Measurements from ENCODE around the gene CHML.

CHML gene

DNA sequence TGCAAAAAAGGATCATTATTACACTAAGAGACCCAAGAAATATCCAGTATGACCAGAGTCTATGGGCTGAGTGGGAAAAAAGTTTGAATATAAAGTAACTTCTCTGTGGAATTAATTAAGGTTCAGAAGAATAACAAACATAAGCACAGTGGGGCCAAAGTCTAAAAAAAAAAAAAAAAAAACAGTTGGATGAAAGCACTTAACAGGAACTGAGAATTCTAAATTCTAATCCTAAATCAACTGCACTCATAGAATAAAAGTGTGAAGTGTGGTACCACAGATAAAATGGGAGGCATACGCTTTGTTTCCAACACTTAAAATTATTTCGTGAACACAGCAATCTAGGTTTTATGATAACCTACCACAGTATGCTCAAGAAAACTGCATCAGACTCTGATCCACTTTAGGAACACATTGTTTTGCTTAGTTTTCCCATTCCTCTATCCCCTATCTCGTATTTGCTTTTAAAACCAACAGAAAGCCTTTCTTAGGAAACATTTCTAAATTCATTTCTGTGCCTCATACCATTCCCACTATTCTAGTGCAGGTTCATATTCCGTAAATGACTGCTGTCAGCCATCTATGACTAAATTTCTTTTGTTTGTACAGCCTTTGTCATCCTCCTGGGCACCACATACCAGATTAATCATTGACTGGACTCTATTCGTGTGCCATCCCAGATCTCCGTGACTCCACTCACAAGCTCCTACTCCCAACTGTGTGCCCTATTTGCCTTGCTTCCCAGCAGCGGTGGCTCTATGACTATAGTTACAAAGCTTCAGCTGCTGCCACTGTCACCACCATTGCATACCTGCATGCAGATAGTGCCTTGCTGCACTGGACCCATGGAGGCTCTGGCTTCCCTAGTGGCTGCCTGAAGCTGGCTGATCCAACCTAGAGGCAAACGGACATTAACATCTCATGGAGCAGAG lies 24.9 kb downstream of the CHML start:
- no peak for DNase-seq (ENCODE audit: low spot score)

DNA sequence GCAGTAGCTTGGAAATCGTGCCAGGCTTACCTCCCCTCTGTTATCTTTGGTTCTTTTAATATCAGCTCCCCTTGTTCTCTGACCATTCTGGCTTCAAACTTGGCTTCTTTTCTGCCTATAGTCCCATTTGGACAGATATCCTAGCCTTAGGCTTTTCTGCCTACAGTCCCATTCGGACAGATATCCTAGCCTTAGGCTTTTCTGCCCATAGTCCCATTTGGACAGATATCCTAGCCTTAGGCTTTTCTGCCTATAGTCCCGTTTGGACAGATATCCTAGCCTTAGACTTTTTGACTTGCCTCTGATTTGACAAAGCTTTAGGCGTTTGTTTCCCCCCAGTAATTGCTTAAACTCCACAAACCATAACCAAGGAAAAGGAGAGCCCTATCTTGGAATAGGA lies 25.6 kb downstream of the CHML start:
- DNase-seq (ENCODE audit: low spot score), result no peak

DNA sequence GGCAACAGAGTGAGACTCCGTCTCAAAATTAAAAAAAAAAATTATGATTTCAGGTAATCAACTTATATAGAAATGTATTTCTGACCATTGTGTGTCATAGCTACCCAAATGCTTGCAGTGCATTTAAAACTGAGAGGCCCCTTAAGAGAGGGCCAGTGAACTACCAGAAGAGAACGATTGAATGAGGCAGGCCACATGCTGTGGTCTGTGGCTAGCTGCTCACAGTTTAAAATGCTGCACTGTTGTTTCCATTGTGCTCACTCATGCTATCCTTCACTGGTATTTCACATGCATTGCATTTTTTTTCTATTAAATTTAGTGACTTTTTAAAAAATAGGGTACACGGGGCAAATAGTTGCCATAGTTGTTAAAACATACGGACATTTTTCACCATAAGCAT lies 26.0 kb downstream of the CHML start:
- no peak for DNase-seq (ENCODE audit: low spot score)

DNA sequence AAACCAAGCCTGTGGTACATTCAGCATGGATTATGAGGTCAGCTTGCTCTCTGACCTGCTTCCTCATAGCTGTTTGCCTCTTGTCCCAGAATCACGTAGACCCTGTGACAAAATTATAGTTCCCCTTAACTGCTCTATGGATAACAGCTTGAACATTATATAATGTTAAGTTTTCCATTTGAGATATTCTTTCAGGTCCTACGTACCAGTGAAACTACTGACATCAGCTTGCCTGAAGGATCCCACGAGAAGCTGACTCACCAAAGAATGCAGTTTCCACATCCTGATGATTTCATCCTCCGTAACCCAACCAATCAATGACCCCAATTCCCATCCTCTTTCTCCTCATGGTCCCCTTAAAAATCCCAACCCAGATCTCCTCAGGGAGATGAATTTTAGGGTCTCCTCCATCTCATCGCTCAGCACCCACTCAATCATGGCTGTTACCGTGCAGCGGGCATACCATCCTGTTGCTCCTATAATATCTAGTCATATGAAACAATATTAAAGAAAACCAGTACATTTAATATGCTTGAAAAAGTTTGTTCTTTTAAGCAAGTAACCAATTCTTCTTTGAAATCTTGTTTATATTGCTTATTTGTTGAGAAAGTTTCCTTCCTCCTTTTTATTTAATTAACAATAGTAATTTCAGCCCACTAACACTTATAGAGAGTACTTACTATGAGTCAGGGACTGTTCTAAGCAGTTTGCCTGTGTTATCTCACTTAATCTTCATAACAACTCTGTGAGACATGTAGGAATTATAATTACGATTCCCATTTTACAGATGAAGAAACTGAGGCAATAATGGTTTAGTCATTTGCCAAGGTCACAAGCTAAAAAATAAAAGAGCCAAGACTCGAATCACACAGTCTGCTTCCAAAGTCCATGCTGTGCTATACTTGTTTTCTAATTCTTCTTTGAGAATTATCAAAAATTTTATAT lies 27.4 kb downstream of the CHML start:
- DNase-seq (ENCODE audit: low spot score), result peak; percentile 75

DNA sequence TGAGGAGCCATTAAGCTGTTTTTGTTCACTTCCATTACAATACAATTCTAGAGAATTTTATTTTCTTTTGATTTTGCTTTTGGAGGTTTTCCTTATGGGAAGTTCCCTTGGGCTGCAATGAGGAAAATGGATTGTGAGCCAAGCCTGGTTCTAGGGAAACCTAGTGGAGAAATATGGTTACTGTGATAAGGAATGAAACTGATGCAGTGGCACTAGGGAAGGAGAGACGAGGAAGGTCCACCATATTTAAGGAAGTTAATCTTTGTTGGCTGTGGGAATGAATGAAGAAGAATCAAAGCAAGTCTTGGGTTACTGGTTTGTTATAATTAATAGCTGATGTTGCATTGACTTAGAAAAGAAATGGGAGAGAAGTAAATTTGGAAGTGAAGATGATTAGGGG lies 28.4 kb downstream of the CHML start:
- DNase-seq (ENCODE audit: low spot score), result no peak

DNA sequence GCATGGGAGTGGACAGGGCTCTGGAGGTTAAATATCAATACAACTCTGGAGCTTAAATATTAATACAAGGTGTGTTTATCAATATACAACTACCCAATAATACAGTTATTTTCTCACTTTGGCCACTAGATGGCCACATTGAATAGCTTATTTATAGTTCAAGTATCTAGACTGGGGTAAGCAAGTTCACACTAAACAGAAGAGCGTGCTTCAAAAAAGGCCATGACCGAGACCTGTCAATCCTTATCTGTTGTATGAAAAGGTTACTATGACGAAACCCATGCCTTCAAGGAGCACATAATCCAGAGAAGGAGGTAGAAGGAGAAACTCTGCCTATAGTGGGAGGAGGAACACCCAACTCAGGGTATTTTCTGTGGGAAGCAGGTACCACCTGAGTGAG lies 29.1 kb downstream of the CHML start:
- peak; percentile 63 for DNase-seq (ENCODE audit: low spot score)

DNA sequence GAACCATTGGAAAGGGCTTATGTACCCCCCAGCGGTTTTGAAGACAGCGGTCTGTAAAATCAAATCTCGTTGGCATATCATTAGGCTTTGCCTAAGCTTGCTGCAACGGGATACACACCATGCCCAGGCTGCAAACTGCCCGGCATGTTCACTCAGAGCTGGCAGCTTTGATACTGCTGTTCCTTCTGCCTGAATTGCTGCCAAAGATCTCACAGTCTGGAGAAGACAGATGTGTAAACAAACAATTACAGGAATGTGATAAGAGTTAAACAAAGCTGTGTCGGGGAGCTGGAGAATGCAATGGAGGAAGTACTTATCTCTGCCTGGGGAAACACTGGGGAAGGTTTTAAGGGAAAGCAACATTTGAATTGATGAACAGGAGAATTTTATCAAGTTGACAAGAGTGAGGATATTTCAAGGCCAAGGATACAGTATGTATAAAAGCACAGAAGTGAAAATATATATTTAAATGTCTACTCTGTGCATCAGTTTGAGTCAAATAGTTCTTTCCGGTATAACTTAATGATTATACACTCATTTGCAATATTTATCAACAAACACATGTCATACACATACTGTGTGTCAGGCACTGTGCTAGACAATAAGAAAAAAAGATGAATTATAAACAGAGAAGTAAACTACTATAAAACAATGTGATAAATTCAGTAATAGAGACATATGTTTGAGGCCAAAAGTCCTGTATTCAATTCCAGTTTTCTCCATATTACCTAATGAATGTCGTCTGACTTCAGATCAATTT lies 29.9 kb downstream of the CHML start:
- DNase-seq (ENCODE audit: low spot score), result no peak

DNA sequence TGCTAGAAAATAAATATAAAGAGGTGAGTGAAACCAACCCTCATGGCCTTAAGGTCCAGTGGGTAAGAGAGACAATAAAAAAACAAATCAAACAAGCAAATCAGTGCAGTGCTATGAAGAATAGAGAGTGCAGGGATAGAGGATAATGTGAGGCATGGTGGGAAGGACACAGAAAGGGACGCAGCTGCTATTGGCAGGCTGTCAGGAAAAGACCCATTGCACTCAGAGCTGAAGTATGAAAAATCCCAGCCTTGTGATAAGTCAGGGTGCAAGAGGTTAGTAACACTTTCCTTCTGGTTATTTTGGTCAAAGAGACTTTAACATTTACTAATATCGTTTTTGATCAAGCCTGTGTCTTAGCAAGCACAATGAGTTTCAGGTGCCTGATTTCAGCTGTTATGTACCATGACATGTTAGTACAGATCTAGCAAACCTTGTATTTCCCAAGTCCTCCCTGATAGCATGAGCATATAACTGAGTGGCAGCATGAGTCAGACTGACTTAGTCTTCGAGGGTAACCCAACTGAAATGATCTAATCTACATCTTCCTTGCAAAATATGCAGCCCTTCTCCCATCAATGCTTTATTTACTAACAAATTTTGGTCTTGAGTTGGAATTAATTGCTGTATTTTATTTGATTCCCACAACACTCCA lies 31.7 kb downstream of the CHML start:
- DNase-seq (ENCODE audit: low spot score), result no peak

DNA sequence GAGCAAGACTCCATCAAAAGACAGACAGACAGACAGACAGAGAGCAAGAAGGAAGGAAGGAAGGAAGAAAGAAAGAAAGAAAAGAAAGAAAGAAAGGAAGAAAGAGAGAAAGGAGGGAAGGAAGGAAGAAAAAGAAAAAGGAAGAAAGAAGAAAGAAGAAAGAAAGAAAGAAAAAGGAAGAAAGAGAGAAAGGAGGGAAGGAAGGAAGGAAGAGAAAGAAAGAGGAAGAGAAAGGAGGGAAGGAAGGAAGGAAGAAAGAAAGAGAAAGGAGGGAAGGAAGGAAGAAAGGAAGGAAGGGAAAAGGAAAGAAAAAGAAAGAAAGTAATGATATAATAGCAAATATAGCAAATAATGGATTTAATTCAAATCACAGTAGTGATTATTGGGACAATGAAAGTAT lies 32.7 kb downstream of the CHML start:
- no peak for DNase-seq (ENCODE audit: low spot score)

DNA sequence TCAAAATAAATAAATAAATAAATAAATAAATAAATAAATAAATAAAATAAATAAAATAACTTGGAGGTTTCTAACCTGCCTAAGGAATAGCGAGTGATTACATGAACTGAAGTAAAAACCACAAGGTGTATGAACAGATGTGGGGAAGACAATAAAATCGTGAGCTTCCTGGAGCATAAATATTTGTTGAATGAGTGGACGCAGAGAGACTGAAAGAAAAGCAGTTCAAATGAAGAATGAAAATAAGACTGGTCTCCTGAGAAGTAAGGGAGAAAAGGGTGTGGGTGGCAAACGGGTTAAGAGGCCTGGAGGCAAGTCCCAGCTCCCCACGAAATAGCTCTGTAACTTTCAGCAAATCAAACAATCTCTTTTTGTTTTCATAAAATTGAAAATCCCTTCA lies 33.6 kb downstream of the CHML start:
- DNase-seq (ENCODE audit: low spot score), result no peak

DNA sequence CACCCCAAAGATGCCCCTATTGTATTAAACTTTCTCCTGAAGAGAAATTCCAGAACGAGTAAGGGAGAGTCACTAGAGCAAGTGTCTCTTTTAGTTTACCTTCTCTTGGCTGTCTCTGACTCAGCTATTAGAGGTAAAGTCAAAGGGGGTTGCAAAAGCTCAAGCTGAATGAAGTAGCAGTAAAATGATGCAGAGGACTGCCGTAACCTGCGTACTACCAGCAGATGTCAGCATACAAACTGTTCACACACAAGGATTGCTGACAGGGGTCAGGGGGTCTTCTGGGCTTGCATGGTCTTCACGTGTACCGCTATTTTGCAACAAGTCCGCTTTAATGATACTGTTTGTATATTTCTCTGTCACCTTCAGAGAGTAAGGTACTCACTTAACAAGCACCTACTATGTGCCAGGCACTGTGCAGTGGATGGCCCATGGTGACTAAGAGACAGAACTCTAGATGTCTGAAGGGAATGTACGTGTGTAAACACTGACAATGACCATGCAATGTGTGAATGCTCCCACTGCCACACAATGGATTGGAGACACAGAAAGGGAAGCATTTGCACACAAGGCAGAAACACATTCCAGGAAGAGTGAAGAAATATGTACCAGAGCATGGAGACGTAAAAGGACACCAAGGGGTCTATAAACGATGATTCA lies 34.9 kb downstream of the CHML start:
- DNase-seq (ENCODE audit: low spot score), result no peak

DNA sequence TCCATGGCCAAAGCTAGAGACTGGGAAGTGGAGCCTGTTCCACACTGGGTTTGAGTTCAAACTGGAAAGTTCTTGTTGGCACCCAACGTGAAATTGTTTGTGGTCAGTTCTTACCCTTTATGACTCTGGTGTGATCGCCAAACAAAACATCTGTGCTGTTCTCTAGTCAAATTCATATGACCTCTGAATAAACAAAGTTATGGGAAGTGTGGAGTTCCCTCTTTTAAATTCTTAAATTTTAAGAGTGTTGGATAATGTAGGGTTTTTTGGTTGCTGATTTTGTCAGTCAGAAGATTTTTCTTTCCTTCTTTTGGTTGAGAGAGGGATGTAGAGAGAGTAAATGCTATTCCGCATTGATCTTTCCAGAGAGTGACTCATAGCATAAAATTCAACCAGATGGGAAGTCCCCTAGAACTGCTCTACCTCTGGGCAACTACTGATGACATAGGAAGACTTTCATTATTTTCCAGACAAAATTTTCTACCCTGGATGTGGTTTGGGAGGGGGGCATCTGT lies 36.4 kb downstream of the CHML start:
- no peak for DNase-seq (ENCODE audit: low spot score)

DNA sequence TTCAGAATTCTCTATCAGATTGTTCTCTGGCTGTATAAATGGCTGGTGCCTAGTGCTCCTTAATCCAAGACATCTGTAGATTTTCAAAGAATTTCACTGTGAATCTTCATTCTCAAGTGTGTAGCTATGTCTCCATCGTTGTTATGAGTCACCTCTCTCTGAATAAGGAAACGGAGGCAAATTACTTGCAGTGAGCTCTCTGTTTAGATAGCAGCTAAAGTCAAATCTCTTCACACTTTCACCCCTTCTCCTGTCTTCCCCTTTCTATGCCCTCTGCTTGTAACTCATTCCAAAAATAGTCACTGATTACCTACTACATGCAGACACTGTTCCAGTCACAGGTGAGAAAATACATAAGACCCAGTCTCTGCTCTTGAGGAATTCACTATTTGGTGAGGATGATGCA lies 39.7 kb downstream of the CHML start:
- DNase-seq (ENCODE audit: low spot score), result no peak

DNA sequence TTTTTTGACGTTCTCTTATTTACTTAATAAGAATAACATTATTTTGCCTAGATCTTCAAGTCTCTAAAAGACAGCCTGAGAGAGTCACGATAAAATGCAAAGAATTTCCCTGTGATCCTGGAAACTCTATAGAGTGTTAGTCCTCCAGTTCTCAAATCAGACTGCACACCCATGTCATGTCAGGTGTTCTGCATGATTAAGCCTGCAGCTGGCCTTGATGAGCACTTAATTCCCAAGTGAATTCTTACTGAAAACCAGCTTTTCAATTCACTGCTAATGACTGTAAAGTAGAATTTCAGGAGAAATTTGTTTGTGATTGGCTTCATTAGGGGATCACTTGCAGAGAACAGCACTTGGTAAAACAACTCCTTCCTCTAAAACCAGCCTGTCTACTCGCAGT lies 41.9 kb downstream of the CHML start:
- no peak for DNase-seq (ENCODE audit: low spot score)

DNA sequence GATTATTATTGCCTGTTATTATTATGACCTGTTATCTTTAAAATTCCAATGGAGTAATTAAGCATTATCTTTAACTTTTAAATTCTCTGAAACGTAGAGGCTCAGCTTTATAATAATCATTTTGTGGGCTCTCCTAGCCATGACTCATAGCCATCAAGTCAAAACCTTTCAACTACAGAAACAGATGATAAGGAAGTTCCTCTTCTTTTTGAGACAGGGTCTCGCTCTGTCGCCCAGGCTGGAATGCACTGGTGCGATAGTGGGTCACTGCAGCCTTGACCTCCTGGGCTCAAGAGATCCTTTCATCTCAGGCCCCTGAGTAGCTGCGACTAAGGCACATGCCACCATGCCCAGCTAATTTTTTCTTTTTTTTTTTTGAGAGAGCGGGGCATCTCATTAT lies 43.5 kb downstream of the CHML start:
- no peak for DNase-seq (ENCODE audit: low spot score)

DNA sequence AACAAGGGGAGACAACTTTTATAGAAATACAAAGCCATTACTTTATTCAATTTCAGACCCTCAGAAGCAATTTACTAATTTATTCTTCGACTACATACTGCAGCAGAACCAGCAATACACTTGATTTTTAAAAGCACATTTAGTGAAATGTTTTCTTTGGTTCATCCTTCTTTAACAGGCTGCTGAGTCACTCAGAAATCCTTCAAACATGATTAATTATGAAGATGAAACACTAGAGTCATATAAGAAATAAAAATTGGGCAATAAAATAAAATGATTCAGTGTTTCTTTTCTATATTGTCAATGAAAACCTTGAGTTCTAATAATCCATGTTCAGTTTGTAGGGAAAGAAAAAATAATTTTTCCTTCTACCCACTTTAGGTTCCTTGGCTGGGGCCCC lies 47.0 kb downstream of the CHML start:
- DNase-seq (ENCODE audit: low spot score), result no peak

DNA sequence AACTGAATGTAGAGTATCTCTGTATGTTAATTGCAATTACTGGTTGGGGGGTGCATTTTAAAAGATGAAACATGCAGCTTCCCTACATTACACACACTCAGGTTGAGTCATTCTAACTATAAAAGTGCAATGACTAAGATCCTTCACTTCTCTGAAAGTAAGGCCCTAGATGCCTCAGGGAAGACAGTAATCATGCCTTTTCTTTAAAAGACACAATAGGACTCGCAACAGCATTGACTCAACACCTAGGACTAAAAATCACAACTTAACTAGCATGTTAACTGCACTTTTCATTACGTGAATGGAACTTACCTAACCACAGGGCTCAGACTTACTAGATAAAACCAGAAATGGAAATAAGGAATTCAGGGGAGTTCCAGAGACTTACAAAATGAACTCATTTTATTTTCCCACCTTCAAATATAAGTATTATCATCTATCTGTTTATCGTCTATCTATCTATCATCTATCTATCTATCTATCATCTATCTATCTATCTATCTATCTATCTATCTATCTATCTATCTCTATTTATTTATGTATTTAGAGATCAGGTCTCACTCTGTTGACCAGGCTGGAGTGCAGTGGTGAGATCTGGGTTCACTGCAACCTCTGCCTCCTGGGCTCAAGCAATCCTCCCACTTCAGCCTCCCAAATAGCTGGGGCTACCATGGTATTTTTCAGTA lies 47.8 kb downstream of the CHML start:
- DNase-seq (ENCODE audit: low spot score), result peak; percentile 39

DNA sequence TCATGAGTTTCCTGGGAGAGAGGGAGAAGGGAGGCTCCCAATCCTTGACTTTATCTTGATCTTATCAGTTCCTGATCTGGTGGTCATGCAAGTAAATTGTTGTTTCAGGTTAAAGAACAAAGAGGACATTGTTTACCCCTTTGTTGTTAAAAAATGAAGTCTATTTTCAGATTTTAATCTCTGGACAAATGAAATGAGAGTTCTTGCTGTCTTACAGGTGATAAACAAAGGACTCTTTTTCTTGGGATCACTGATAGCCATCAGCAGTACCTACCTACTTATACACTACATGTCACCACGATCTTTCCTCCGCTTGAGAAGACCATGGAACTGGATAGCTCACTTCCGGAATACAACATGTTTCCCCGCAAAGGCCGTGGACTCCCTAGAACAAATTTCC lies 48.4 kb downstream of the CHML start:
- no peak for DNase-seq (ENCODE audit: low spot score)

DNA sequence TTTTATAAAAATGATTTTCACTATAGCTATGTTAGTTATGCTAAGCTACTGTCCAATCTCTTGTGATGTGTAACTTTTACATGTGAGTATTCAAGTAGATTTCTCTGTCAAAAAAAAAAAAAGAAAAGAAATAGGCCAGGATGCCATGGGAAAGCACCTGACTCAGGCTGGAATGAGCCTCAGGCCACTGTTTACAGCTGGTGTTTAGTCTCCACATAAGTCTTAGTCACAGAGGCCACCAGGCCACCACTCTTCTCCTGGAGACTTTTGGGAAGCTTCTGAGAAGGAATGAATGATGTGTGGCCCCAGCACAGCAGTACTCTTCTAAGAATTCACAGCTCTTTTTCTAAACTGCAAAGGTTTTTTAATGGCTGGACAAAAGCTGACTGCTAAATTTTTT lies 48.9 kb downstream of the CHML start:
- DNase-seq (ENCODE audit: low spot score), result no peak

DNA sequence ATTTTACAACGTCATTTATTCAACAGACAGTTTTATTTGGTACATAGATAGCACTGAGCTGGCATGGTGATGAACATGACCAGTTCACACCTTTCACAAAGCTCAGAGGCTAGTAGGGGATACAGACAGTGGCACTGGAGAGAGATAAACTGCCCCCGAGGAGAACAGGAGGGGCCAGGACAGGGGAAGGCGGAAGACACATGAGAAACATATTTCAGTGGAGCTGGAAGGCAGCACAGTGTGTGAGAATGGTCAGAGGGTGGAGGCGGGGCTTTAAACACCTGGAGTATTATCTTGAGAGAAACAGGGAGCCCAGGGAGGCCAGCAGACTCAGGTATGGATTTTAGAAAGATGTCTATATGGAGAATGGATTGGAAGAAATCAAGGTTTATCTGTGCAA lies 49.5 kb downstream of the CHML start:
- no peak for DNase-seq (ENCODE audit: low spot score)
